GM18907 (cell line): ENCODE measurements around the gene MAP3K14.
"Not testable (repeated sequence)": the region's sequence is repeated elsewhere in the genome, so short reads cannot be mapped to it uniquely, and the experiment has no call there.

Experiments used
- ATAC-seq: cut with Tn5 transposase; IDR thresholded peaks from one replicate; pipeline ENCODE4 v1.9.1; 2021; ENCODE audit warnings: mild to moderate bottlenecking, moderate library complexity; ENCODE audit not compliant: unreplicated experiment

The MAP3K14 gene

DNA sequence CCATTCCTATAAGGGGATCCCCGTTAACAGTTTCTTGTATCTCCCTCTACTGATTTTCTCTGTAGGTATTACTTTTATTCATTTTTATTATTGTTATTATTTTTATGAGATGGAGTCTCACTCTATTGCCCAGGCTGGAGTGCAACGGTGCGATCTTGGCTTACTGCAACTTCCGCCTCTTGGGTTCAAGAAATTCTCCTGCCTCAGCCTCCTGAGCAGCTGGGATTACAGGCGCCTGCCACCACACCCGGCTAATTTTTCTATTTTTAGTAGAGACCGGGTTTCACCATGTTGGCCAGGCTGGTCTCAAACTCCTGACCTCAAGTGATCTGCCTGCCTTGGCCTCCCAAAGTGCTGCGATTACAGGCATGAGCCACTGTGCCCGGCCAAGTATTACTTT lies 14.6 kb downstream of the MAP3K14 start:
- ATAC-seq, result not testable (repeated sequence)

DNA sequence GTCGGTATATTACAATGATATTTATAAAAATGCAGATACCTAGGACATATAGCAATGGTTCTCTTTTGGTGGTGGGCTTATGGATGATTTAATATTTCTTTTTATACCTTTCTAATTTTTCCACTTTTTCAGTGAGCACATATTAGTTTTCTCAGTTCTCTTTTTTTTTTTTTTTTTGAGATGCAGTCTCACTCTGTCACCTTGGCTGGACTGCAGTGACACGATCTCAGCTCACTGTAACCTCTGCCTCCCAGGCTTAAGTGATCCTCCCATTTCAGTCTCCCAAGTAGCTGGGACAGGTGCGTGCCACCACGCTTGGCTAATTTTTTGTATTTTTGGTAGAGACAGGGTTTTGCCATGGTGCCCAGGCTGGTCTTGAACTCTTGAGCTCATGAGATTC lies 15.1 kb downstream of the MAP3K14 start:
- no peak for ATAC-seq

DNA sequence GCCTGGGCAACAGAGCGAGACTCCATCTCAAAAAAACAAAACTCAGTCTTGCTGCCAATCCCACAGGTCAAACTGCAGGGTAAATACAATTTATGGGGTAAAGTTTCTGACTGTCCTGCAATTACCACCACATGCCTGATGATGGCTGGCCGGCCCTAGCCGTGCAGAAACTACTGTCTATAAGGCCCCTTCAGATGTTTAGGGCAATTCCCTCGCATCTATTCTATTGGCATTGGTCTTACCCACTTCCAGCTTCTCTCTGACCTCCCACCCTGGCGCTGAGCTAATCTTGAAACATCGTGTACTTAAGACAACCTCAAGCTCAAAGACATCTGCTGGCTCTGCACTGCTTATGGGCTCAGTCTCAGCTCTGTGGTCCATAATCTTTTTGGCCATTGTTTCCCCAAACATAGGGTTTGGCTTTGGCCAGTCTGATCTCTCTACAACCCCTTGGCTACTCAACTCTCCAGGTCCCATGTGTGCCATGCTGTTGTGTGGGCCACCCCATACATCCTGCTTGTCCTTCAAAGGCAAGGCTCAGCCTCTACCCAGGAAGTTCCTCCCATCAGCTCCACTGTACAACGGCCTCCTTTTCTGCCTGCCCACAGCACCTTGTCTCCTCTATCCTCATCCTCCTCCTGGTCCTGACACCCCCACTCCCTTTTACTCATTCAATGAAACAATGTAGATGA lies 16.6 kb downstream of the MAP3K14 start:
- no peak for ATAC-seq

DNA sequence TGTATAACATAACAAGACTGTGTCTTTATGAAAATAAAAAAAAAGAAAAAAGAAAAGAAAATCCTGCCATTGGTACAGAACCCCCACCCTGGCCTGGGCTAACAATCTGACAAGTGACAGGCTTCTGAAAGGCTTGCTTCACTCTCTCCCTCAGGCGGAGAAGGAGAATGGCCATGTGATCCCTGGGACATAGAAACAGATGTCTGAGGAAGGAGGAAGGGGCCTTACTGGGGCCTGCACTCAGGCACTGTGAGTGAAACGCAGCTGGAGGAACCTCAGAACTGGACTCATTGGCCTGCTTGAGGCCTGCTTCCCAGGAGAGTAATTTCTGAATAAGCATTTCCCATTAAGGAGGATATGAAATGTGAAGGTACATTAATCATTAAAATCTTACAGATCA lies 17.5 kb downstream of the MAP3K14 start:
- no peak for ATAC-seq

DNA sequence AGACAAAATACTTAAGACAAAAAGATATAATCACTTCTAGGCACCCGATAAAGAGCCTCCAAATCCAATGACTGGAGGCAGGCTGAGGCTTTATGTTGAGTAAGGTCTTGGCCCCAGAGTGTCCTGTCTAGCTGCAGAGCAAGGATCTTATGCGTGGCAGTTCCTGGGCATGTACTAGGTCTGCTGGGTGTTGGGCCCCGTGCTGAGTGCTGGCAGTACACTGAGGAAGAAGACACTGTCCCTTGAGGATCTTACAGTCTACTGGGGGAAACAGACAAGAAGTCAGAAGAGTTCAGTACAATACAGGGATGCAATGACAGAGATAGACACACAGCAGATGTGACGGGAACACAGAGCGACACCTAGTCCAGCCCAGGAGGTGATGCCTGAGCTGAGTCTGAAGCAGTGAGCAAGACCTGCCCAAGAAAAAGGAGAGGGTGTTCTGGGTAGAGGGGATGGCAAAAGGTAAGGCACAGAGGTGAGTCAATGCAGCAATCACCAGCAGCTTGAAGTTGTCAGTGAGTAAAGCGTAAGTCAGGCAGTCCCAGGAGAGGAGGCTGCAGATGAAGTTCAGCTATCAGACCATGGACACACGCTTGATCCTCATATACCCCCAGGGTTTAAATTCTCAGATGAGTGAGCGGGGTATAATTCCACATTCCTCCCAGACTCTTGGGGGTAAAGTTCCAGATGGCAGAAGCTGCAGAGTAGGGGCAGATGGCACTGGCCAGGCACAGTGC lies 18.1 kb downstream of the MAP3K14 start:
- no peak for ATAC-seq

DNA sequence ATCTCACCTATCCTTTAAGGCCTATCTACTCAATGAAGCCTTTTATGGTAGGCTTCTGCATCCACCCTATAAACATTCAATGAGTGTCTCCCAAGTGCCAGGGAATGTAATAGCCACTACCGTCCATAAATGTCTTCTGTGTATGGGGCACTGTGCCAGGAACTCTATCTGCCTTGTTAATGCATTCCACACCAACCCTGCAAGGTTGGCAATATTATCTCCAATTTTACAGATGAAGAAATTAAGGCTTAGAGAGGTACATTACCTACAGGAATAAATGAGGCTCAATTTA lies 20.0 kb downstream of the MAP3K14 start:
- ATAC-seq, result no peak

DNA sequence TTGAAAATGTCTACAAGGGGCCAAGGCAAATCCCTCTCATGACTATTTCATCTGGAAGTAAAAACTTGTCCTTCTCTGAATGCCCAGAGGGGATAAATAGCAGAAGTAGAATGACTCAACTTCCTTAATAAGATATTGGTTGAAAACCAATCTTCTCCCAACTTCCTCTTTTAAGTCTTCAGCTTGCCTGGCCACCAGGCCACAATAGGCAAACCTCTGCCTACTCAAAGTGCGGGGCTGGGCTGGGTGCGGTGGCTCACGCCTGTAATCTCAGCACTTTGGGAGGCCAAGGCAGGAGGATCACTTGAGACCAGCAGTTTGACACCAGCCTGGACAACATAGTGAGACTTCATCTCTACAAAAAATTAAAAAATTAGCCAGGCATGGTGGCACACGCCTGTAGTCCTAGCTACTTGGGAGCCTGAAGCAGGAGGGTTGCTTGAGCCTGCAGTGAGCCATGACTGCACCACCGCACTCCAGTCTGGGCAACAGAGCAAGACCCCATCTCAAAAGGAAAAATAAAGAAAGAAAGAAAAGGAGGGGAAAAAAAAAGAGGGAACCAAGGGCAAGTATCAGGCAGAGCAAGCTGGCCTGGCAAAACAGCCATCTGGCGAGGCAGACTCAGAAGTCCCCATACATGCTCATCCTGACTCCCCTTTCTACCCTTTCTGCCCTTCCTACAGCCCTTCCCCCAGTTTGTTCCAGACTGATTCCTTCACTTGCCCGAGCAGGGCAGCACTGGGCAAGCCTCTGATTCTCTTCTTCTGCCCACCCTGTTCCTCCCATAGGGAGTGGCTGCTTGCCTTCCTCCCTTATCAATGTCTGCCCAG lies 20.6 kb downstream of the MAP3K14 start:
- no peak for ATAC-seq

DNA sequence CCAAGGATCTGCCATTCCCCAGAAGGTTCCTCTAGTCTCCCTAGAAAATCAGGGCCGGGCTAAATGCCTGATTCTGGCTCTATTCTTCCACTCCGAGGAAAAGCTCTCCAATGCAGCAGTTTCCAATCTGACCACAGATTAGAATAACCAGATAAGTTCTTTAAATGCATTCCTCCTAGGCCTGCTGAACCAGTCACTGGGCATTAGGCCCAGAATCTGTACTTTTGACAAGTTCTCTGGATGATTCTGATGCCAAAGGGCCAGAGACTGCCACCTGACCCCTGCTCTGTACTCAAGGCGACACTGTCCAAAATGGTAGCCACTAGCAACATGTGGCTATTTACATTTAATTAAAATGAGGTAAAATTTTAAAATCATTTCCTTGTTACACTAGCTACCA lies 22.3 kb downstream of the MAP3K14 start:
- ATAC-seq, result no peak

DNA sequence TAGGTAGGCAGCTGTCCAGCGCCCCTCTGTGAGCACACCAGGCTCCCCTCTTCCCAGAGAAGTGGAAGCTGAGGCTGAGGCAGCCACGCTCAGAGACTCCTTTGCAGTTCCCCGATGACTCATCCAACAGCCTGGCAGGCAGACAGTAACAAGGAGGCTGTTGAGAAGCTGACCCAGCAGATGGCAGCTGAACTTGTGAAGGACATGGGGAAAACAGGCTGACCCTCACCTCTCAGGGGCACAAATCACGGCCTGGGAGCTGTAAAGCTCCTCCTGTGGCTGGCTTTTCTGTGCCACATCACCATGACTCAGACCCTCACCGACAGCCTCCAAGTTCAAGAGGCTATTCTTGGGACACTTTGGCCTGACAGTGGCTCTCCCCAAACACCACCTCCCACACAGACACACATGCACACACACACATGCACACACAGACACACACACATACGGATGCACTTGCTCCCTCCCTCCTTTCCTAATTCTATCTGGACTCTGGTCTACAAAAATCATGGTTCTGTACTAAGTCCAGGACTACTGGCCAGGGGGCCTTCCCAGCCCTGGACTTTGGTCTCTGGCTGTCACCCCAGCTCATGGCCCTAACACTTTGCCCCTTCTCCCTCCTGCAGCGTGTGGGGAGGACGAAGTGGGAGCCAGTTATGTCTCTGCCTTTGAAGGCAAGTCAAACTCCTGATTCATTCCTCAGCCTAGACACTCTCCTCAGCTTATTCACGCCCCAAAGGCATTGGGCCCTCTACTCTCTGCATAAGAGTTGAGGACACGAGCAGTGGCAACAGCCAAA lies 23.2 kb downstream of the MAP3K14 start:
- no peak for ATAC-seq

DNA sequence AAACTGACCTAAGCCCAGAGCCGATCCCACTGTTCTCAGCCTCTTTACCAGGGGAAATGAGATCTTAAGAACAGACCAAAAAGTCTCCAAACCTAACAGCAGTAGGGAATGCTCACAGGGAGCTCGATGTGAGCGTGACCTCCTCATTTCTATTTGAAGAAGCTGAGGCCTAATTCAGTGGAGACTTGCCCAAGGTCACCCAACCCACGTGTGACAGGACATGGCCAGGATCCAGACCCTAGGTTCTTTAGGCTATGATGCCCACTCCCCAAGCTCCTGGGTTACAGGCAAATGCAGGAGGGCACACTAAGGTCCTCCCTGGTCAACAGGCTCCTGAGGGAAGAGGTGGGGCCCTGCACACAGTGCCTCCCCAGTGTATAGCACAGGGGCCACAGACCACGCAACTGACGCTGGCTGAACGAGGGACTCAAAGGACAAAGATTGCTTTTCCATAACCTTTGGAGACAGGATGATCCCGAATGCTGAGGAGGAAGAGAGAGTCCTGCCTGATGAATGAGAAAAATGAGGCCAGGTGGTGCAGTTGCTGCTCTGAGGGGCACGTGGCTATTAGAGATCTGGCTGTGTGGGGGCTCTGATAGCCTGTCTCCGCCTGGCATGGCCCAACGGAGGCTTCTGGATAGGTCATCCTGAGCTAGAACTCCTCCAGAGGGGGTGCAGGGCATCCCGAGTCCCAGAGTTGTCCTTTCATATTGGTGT lies 24.0 kb downstream of the MAP3K14 start:
- ATAC-seq, result no peak

DNA sequence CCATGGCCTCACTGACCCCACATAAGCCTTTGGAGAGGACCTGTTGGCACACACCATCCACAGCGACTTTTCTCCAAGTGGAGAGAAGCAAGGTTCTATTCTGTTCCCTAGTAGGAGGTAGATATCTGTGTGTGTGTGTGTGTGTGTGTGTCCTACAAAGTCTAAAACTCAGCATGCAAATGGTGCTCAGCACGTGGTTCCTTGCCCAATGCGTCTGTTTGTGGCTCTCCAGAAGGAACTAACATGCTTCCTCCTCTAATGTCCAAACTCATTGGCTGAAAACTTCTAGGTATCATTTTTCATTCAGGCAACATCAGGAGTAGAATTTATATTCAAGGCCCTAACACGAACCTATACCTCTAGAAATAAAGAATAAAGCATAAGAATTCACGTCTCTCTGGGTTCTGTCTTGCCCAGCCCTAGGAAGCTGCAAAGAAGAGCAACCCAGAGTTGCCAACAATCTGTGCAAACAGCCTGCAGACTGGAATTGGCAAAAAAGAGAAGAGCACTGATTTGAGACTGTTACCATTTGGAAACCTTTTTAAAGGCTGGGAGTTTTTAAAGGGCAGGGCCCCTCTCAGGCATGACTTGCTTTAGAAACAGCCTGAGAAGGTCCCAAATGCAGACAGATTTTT lies 25.5 kb downstream of the MAP3K14 start:
- no peak for ATAC-seq

DNA sequence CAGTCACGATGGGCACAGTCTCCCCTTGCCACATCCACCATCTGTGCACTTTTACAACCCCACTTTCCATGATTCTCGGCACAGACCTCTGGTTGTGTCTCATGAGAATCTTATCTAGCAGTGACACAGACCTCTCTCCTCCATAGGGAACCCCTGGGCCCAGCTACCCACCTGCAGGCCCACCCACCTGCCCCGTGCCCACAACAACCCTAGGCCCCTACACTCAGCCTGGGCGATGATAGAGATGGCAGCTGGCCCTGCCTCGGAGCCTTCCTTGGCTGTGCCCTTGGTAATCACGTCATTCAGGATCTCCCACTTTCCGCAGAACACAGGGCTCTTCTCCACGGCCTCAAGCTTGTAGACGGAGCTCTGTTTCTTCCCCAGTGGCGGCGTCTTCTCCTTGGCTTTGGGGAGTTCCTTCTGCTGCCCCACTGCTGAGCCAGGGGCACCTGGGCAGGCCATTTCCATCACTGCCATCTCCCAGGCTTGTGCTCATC lies 26.5 kb downstream of the MAP3K14 start:
- ATAC-seq, result no peak

DNA sequence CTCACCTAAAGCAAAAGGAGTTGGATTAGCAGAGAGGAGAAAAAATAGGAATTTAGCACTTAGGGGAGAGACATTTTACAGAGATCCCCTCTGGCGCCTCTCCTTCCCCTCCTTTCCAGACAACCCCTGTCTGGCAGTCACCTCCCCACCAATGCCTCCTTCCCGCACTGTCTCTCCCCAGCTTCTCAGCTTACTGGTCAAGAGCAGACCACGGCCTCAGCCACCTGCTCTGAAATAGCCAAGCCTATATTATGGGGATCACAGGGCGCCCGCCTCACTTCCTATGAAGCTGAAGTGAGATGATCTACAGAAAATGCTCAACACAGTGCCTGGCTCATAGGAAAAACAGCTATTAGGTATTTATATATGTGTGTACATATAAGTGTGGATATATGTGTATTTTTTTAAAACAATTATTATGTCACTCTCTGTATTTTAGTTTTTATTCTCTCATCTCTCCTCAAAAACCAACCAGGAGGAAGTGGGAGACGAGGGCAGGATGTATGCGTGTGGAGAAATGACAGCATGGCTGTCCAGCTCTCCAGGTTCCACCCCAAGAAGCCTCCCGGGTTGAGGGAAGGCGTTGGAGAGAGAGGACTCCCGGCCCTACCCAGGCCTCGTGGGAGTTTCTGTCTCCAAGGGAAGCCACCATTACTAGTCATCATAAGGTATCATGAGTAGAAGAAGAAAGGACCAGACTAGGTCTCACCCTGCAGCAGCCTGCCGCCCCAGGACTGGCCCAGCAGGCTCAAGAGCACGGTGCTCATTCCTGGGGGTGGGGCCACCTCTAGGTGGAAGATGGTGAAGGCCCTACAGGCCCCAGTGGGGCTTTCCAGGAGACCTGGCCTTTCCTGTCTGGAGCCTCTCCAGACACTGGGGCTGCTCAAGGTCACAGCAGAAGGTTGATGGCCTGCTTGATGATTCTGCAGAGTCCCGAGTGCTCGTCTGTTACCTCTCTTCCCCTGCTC lies 27.2 kb downstream of the MAP3K14 start:
- no peak for ATAC-seq

DNA sequence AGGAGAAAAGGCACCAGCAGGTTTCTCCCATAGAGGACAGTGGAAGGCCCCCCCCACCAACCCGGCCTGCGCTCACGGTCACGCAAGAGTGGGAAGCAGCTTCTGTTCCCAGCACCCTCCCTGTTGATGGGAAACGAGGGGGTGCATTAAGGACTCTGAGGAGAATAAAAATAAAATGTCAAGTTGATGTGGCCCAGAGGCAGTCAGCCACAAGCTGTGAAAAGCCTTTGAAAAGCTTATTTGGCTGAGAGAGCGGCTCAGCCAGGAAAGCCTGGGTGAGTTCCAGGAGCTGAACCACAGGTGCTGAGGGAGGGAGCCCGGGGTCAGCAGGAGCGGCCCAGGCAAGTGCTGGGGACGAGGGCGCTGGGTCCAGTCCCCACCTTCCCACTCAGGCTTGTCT lies 28.0 kb downstream of the MAP3K14 start:
- no peak for ATAC-seq

DNA sequence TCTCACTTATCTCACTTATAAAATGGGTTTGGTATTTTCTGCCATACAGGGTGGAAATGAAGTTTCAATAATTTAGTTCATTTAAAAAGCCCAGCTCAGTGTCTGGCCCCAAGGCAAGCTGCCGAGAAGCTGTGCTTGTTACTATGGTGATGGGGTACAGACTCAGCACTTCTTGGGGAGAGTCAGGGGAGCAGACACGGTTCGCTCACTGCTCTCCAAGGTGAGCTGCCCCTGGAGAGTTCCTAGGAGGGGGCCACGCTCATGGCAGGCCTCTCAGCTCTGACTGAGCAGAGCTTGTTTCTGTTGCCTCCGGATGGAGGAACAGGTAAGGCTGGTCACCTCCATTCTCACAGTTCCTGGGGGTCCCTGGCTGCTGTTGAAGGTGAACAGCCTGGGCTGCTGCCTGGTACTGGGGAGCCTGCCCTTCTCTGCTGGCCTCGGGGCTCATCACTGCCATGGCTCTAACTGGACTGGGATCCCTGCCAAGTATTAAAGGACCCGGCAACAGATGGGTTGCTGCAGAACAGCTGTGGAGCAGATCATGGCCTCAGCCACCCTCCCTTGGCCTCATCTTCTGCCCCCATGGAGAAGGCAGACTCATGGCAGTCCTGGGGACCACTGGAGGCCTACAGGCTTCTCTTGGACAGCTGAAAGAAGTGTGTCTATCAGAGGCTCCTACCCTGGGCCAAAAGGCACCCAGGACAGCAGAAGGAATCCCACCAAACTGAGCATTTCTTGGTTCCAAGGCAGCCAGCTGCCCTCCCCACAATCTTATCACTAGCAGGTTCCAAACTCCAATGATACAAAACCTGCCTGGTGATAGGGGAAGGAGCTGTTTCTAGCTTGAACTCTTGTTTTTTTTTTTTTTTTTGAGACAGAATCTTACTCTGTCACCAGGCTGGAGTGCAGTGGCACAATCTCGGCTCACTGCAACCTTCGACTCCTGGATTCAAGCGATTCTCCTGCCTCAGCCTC lies 29.0 kb downstream of the MAP3K14 start:
- ATAC-seq, result no peak

DNA sequence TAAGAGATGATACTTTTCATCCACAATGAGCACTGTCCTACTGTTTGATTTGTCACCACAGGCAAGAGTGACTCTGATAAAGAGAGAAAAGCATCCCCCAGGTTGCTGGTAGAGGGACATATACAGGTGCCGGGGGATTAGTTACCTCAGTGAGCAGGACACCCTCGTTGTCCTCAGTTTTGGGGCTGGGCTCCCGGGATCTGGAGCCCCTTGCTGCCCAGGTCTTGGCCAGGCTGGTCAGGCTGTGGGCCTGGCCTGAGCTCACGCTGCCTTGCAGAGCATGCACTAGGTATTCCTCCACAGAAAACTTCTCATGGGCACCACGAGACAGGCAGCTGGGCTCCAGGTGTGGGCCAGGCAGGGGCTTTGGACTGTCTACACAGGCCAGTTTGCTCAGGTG lies 30.5 kb downstream of the MAP3K14 start:
- ATAC-seq, result no peak
